ENCODE results near the gene SUN2.

Gene SUN2

DNA sequence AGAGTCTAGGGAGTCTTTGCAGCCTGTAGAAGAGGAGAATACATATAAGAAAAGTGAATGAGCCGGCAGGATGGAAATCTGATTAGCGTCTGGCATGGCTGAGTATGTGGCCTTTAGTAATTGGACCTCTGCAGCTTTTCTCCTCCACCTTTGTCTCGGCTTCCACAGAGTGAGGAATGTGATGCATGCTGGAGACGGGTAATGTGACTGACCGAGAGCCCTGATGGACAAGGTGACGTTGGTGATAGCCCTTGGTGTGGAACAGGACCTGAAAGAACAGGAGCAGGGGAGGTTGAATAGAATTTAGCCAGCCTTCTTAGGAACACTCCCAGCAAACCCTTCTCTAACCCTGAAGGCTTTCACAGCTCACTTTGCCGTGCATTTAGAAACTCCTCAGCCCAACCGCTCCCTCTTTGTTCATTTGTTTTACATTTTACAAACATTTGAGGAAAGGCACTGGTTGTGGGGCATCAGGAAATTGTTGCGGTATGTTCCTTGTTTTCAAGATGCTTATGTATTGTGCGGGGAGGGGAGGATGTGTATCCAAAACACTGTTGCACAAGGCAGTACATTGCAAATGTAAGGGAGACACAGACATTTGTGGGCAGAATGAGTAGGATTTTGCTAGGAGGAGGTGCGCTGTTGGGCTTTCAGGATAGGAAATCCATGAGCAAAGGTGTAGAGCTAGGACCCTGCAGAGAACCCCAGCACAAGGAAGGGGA is 43.2 kb downstream of the SUN2 start:
- no peak for DNase-seq (ENCODE audit: low read depth)
- no peak overlapping the region for H3K4me3 ChIP-seq (ENCODE audit: low read depth, low read length)
- TF ChIP-seq, protein P1, sequence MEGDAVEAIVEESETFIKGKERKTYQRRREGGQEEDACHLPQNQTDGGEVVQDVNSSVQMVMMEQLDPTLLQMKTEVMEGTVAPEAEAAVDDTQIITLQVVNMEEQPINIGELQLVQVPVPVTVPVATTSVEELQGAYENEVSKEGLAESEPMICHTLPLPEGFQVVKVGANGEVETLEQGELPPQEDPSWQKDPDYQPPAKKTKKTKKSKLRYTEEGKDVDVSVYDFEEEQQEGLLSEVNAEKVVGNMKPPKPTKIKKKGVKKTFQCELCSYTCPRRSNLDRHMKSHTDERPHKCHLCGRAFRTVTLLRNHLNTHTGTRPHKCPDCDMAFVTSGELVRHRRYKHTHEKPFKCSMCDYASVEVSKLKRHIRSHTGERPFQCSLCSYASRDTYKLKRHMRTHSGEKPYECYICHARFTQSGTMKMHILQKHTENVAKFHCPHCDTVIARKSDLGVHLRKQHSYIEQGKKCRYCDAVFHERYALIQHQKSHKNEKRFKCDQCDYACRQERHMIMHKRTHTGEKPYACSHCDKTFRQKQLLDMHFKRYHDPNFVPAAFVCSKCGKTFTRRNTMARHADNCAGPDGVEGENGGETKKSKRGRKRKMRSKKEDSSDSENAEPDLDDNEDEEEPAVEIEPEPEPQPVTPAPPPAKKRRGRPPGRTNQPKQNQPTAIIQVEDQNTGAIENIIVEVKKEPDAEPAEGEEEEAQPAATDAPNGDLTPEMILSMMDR (IDR thresholded peaks at IDR 0.05; ENCODE audit: low read depth, low read length, missing control alignments): no peak

DNA sequence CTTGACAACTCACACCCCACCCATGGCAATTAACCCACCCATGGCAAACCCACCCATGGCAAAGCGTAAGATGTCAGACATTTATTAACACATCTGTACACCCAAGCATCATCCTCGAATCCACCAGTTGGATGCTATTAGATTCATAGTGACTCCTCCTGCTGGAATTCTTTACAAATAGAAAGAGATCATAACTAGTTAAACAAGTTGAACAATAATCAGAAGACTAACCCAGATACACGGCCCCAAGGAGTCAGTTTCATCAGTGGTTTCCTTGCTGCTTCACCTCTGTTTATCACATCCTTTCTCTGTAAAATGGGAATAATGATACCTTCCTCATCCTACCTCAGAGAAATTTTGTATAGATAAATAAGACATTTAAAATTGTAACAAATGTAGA is 44.9 kb downstream of the SUN2 start:
- H3K4me3 ChIP-seq (ENCODE audit: low read depth, low read length): no peak overlapping the region
- no peak for DNase-seq (ENCODE audit: low read depth)
- TF ChIP-seq, protein P1 (IDR thresholded peaks at IDR 0.05; ENCODE audit: low read depth, low read length, missing control alignments): no peak

DNA sequence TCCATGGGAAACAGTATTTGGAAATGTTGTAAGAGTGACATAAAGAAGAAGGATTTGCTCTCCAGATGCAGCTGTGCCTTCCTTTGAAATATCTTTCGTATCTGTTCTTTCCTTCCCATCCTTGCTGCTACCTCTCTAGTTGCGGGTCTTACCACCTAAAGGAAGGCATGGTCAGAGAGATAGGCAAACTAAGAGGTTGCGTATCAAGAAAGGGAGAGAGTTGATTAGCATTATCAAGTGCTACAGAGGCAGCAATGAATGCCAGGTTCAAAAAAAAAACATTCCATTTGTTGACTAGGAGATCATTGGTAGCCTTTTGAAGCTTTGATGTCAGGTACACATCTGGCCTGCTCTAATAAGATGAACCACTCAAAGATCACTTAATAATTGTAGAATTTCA is 45.4 kb downstream of the SUN2 start:
- no peak for DNase-seq (ENCODE audit: low read depth)
- no peak overlapping the region for H3K4me3 ChIP-seq (ENCODE audit: low read depth, low read length)
- TF ChIP-seq, protein P1 (IDR thresholded peaks at IDR 0.05; ENCODE audit: low read depth, low read length, missing control alignments): no peak

DNA sequence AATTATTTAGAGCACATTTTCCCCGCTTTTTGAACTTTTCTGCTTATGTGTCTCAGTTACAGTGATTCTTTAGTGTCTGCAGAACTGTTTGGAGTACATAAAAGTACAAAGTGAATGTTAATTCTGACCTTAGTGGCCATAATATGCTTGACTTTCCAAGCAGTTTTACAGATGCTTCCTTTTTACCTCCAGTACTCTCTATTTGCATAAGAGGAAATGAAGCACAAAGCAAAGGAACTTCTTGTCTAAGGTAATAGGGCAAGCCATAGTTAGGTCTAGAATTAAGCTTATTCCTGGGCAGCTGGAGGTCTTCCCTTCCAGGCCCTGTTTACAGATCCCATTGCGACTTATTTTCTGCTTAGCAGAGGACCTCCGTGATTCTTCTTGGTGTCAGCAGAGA is 46.5 kb downstream of the SUN2 start:
- TF ChIP-seq, protein P1 (IDR thresholded peaks at IDR 0.05; ENCODE audit: low read depth, low read length, missing control alignments): no peak
- DNase-seq (ENCODE audit: low read depth): no peak
- H3K4me3 ChIP-seq (ENCODE audit: low read depth, low read length): no peak overlapping the region; the same call in 1 of the 2 replicates

DNA sequence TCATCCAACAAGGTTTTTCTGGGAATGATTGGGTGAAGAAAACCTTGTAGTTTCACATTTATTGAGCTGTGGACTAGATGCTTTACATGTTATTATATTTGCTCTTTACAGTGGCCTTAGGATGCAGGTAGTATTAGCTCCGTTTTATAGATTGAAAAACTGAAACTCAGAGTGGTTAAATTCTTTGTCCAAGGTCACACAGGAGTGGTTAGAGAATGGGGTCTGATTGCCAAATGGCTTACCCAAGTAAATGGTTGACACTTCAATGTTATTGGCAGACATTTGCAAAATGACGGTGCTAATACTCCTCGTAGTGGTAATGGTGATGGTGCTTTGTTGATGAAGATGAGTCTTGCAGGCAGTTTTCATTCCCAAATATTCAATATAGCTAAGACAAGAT is 47.8 kb downstream of the SUN2 start:
- H3K4me3 ChIP-seq (ENCODE audit: low read depth, low read length): peak overlapping the region; percentile 81; the same call in 1 of the 2 replicates
- TF ChIP-seq, protein P1 (IDR thresholded peaks at IDR 0.05; ENCODE audit: low read depth, low read length, missing control alignments): no peak
- no peak for DNase-seq (ENCODE audit: low read depth)

DNA sequence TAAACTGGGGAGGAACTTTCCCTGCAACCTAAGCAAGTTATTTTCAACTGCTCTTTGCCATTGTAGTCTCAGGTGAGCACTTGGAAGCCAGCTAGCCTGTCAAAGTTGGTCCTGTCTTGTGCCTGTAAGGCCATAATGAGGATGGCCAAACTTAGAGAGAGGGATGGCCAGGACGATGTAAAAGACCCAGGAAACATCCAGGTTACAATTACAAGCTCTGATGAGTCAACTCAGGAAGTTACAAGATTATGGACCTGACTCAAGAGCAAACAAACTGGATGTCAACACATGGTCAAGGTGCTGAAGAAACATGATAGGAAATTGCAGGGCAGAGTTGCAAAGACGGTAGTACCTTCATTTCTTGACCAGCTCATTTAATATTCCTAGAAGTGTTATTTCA is 48.5 kb downstream of the SUN2 start:
- H3K4me3 ChIP-seq (ENCODE audit: low read depth, low read length): peak overlapping the region; percentile 81
- TF ChIP-seq, protein P1 (IDR thresholded peaks at IDR 0.05; ENCODE audit: low read depth, low read length, missing control alignments): no peak
- no peak for DNase-seq (ENCODE audit: low read depth)

DNA sequence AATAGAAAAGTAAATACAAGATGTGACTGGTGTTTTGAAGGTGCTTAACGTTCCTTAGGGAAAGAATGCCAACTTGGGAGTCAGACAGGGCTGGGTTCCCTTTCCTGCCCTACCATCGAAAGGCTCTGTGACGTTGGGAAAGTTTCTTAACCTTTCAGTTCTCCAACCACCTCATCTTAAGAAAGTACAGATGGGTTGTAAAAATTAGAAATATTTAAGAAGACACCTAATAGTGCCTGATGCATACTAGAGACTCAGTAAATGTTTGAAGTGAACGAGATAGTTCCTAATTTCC is 49.0 kb downstream of the SUN2 start:
- TF ChIP-seq, protein P1 (IDR thresholded peaks at IDR 0.05; ENCODE audit: low read depth, low read length, missing control alignments): no peak
- DNase-seq (ENCODE audit: low read depth): no peak
- H3K4me3 ChIP-seq (ENCODE audit: low read depth, low read length): peak overlapping the region; percentile 81
